ENCODE data around the gene KLHL41. TPM values are rescaled to one million over a fixed set of nuclear protein-coding genes. Genes with fewer than 3 reads are reported as not detected.
"Not testable (repeated sequence)": the region's sequence is repeated elsewhere in the genome, so short reads cannot be mapped to it uniquely, and the experiment has no call there.

Gene KLHL41
- total and polyA plus RNA-seq, 3 donors from 2014 or later = 1.7 to 11.7 (median 4.3) TPM

DNA sequence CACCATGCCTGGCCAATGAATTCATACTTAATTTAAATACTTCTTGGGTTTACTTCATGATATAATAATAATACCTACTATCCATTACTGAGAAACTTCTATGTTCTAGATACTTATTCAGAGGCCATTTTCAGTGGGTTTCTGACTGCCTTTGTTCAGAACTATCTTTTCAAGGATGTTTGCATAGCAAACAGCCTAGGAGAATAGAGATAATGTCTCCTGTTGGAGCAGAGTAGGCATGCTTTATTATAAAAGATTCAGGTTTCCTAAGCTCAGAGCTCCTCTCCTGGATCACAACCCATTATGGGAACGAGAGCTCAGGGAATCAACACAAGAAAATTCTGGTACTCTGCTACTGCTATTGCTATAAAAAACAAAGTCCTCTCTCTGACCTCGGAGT lies 53.0 kb downstream of the KLHL41 start:
- H3K36me3 ChIP-seq (ENCODE audit: low read depth, missing control alignments) = no peaks in the 10 kb centered on the region
- 88 to 92% methylated on average over 2 of the region's 2 CpGs for WGBS, 2 donors
- no peaks in the 10 kb centered on the region for H3K9me3 ChIP-seq
- intact Hi-C loops (cut with DNase I; ENCODE audit: low total_unique reads) = no loop called here
- no peaks in the 10 kb centered on the region for H3K4me1 ChIP-seq
- H3K4me3 ChIP-seq = no peak overlapping the region
- H3K27ac ChIP-seq = no peak overlapping the region
- TF ChIP-seq, protein P1, sequence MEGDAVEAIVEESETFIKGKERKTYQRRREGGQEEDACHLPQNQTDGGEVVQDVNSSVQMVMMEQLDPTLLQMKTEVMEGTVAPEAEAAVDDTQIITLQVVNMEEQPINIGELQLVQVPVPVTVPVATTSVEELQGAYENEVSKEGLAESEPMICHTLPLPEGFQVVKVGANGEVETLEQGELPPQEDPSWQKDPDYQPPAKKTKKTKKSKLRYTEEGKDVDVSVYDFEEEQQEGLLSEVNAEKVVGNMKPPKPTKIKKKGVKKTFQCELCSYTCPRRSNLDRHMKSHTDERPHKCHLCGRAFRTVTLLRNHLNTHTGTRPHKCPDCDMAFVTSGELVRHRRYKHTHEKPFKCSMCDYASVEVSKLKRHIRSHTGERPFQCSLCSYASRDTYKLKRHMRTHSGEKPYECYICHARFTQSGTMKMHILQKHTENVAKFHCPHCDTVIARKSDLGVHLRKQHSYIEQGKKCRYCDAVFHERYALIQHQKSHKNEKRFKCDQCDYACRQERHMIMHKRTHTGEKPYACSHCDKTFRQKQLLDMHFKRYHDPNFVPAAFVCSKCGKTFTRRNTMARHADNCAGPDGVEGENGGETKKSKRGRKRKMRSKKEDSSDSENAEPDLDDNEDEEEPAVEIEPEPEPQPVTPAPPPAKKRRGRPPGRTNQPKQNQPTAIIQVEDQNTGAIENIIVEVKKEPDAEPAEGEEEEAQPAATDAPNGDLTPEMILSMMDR (IDR thresholded peaks at IDR 0.05) = no peak
- TF ChIP-seq POLR2A (IDR thresholded peaks at IDR 0.05) = no peak
- H3K27me3 ChIP-seq = no peaks in the 10 kb centered on the region
- DNase-seq = no peak

DNA sequence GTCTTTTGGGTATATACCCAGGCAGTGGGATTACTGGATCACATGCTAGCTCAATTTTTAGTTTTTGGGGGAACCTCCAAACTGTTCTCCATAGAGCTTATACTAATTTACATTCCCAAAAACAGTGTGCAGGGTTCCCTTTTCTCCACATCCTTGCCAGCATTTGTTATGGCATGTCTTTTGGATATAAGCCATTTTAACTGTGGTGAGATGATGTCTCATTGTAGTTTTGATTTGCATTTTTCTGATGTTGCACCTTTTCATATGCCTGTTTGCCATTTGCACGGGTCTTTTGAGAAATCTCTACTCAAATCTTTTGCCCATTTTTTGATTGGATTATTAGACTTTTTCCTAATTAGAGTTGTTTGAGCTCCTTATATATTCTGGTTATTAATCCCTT lies 56.2 kb downstream of the KLHL41 start:
- H3K9me3 ChIP-seq = no peaks in the 10 kb centered on the region
- H3K27me3 ChIP-seq = no peaks in the 10 kb centered on the region
- H3K36me3 ChIP-seq (ENCODE audit: low read depth, missing control alignments) = no peaks in the 10 kb centered on the region
- intact Hi-C loops (cut with DNase I; ENCODE audit: low total_unique reads) = no loop called here
- TF ChIP-seq, protein P1 (IDR thresholded peaks at IDR 0.05) = no peak
- no peak for TF ChIP-seq POLR2A (IDR thresholded peaks at IDR 0.05)
- WGBS, 2 donors = 88 to 91% methylated on average over 1 of the region's 1 CpG
- DNase-seq = no peak
- H3K4me1 ChIP-seq = no peaks in the 10 kb centered on the region
- H3K27ac ChIP-seq = no peak overlapping the region
- H3K4me3 ChIP-seq = no peak overlapping the region

DNA sequence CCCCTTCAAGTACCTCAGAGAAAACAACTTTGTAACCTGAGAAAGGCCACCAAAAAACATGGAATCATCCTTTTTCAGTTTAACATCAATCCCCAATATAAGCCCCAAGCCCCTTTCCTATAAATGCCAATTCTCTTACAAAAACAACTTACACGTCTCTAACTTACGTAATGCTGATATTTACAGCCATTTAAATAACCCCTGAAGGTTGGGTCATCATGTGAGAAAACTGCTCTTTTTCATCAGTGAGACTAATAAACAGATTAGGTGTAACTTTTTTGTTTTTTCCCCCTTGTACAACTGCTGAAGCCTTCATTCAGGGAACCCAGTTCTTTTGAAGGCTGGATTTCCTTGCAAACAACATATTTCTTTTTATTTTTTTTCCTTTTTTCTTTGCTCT lies 60.4 kb downstream of the KLHL41 start:
- TF ChIP-seq, protein P1 (IDR thresholded peaks at IDR 0.05) = no peak
- TF ChIP-seq POLR2A (IDR thresholded peaks at IDR 0.05) = no peak
- Histone ChIP-seq H3K27ac (no peak overlapping the region), H3K27me3 (no peaks in the 10 kb centered on the region), H3K4me3 (no peak overlapping the region), H3K9me3 (no peaks in the 10 kb centered on the region), H3K4me1 (no peaks in the 10 kb centered on the region), H3K36me3 (ENCODE audit: low read depth, missing control alignments) (no peaks in the 10 kb centered on the region)
- DNase-seq = no peak
- 91 to 94% methylated on average over 2 of the region's 2 CpGs for WGBS, 2 donors
- intact Hi-C loops (cut with DNase I; ENCODE audit: low total_unique reads) = no loop called here

DNA sequence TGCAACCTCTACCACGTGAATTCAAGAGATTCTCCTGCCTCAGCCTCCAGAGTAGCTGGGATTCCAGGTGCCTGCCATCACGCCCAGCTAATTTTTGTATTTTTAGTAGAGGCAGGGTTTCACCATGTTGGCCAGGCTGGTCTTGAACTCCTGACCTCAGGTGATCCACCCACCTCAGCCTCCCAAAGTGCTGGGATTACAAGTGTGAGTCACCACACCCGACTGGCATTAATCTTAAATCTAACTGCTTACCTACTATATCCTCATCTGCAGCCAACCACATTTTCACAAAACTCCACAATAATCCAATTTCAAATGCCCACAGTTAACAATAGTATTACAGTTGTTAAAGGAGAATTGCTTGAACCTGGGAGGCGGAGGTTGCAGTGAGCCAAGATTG lies 61.2 kb downstream of the KLHL41 start:
- intact Hi-C loops (cut with DNase I; ENCODE audit: low total_unique reads) = not testable (repeated sequence)

DNA sequence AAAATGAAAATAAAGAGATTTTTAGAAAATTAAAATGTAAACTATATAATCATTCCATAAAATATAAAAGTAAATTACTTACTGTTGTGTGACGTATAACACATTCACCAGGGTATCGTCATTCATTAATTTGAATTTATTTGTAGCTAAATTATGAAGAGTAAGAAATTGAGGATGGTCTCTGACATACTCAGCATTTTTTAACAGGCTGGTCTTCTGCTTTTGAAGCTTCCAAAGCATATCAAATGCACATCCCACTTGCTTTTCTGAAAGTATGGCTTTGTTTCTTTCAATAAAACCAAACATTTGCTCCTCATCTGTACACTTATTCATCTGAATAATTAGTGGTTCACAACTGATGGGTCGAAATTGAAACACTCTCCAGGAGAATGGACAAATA lies 62.1 kb downstream of the KLHL41 start:
- Histone ChIP-seq H3K27ac (no peak overlapping the region), H3K4me1 (no peaks in the 10 kb centered on the region), H3K4me3 (no peak overlapping the region), H3K9me3 (no peaks in the 10 kb centered on the region), H3K27me3 (no peaks in the 10 kb centered on the region), H3K36me3 (ENCODE audit: low read depth, missing control alignments) (no peaks in the 10 kb centered on the region)
- no peak for TF ChIP-seq POLR2A (IDR thresholded peaks at IDR 0.05)
- TF ChIP-seq, protein P1 (IDR thresholded peaks at IDR 0.05) = no peak
- 93 to 95% methylated on average over 3 of the region's 3 CpGs for WGBS, 2 donors
- no peak for DNase-seq
- intact Hi-C loops (cut with DNase I; ENCODE audit: low total_unique reads) = no loop called here

More for the DNA sequence above, 61.2 kb downstream of the KLHL41 start:
- not testable (repeated sequence) for H3K4me3 ChIP-seq; H3K27ac ChIP-seq; H3K9me3 ChIP-seq; H3K4me1 ChIP-seq; H3K36me3 ChIP-seq (ENCODE audit: low read depth, missing control alignments); DNase-seq; H3K27me3 ChIP-seq
- WGBS, 2 donors = 95 to 98% methylated on average over 4 of the region's 4 CpGs
